LNCaP clone FGC (cell line): ENCODE data around the gene POM121C.
"Not testable (repeated sequence)": the region's sequence is repeated elsewhere in the genome, so short reads cannot be mapped to it uniquely, and the experiment has no call there.

Source experiments
- DNase-seq: peaks from one replicate; pipeline ENCODE4 v3.0.0-alpha.2; 2011; ENCODE audit warnings: low read depth
- H3K4me3 ChIP-seq: 2 replicates; pipeline ENCODE4 v1.5.1; 2011; ENCODE audit warnings: mild to moderate bottlenecking, low read depth, low read length, control low read depth
- CTCF ChIP-seq: IDR thresholded peaks from 2 replicates; pipeline ENCODE4 v1.5.1; 2012; ENCODE audit warnings: mild to moderate bottlenecking; ENCODE audit not compliant: control insufficient read depth, insufficient read depth; ENCODE audit errors: extremely low read depth

The POM121C gene

GRCh38 chr7:75460541-75460940 is 25.6 kb downstream of the POM121C start:
- not testable (repeated sequence) for DNase-seq, H3K4me3 ChIP-seq

GRCh38 chr7:75458034-75458433 is 28.1 kb downstream of the POM121C start:
- H3K4me3 ChIP-seq, DNase-seq: not testable (repeated sequence)

- not testable (repeated sequence) for H3K4me3 ChIP-seq, DNase-seq
Observed at GRCh38 chr7:75456403-75456802, 29.7 kb downstream of the POM121C start.

GRCh38 chr7:75452494-75452955 is 33.6 kb downstream of the POM121C start:
- peak; percentile 23; the same call in 1 of the 2 replicates for TF ChIP-seq CTCF
- not testable (repeated sequence) for DNase-seq, H3K4me3 ChIP-seq

- not testable (repeated sequence) for DNase-seq, H3K4me3 ChIP-seq
Observed at GRCh38 chr7:75449946-75450345, 36.2 kb downstream of the POM121C start.

- H3K4me3 ChIP-seq = peak overlapping the region; percentile 57
- not testable (repeated sequence) for DNase-seq
Observed at GRCh38 chr7:75442465-75443111, 43.5 kb downstream of the POM121C start.

GRCh38 chr7:75442101-75442464 is 44.0 kb downstream of the POM121C start:
- DNase-seq = not testable (repeated sequence)
- H3K4me3 ChIP-seq = peak overlapping the region; percentile 52

- DNase-seq, H3K4me3 ChIP-seq: not testable (repeated sequence)
Observed at GRCh38 chr7:75439000-75439399, 47.1 kb downstream of the POM121C start.

GRCh38 chr7:75423481-75423880 is 62.6 kb downstream of the POM121C start:
- not testable (repeated sequence) for H3K4me3 ChIP-seq, DNase-seq

- H3K4me3 ChIP-seq, DNase-seq: not testable (repeated sequence)
Observed at GRCh38 chr7:75421798-75422710, 64.0 kb downstream of the POM121C start.

GRCh38 chr7:75420152-75420551 is 65.9 kb downstream of the POM121C start:
- not testable (repeated sequence) for H3K4me3 ChIP-seq, DNase-seq

GRCh38 chr7:75419693-75420092 is 66.4 kb downstream of the POM121C start:
- DNase-seq = not testable (repeated sequence)

GRCh38 chr7:75419210-75419609 is 66.9 kb downstream of the POM121C start:
- not testable (repeated sequence) for DNase-seq

More at GRCh38 chr7:75419693-75420092, 66.4 kb downstream of the POM121C start:
- not testable (repeated sequence) for H3K4me3 ChIP-seq

GRCh38 chr7:75418292-75418858 is 67.7 kb downstream of the POM121C start:
- H3K4me3 ChIP-seq = not testable (repeated sequence)

More at GRCh38 chr7:75419210-75419609, 66.9 kb downstream of the POM121C start:
- not testable (repeated sequence) for H3K4me3 ChIP-seq

GRCh38 chr7:75416787-75417186 is 69.3 kb downstream of the POM121C start:
- H3K4me3 ChIP-seq, DNase-seq: not testable (repeated sequence)

More at GRCh38 chr7:75418292-75418858, 67.7 kb downstream of the POM121C start:
- DNase-seq = not testable (repeated sequence)

GRCh38 chr7:75415829-75416373 is 70.2 kb downstream of the POM121C start:
- not testable (repeated sequence) for H3K4me3 ChIP-seq, DNase-seq

GRCh38 chr7:75415428-75415817 is 70.7 kb downstream of the POM121C start:
- not testable (repeated sequence) for DNase-seq, H3K4me3 ChIP-seq
